ENCODE measurements around the gene OXCT2. TPM values are rescaled to one million over a fixed set of nuclear protein-coding genes. Genes with fewer than 3 reads are reported as not detected.

OXCT2 gene
- polyA plus RNA-seq, 2 of the 4 experiments (the other 2 are of a cell fraction): 0.21 to 0.23 TPM

DNA sequence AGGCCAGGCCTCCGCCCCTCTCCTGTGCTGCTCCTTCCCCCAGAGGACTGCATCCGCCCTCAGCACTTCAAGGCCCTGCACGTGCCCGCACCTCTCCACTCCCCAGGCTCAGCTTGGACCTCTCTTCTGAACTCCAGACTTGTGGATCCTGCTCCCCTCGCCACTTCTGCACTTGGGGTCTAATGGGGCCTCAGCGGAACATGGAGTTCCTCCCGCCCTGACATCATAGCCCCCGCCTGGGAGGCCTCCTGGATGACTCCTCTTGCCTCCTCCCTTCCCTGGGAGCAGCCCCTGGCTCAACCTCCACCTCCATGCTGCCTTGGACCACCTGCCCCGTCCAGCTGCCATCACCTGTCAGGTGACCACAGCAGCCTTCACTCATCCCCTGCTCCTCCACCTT is 10.1 kb downstream of the OXCT2 start:
- ATAC-seq (no peak), DNase-seq (ENCODE audit: low read depth in 1 of 2, low spot score in 1 of 2) (no peak), FAIRE-seq (no peak)
- POLR2A ChIA-PET: interaction anchor here (0.6 kb wide), 1 partner anchor 19 kb away, joined by 4 read pairs; no protein-coding TSS in a partner anchor
- no peak overlapping the region for H3K4me2 ChIP-seq
- no peak overlapping the region for H3K4me3 ChIP-seq
- CTCF ChIA-PET: interaction anchor here (0.5 to 1.3 kb wide), 2 partner anchors 39 to 338 kb away, joined by 3 to 4 read pairs; no protein-coding TSS in a partner anchor
- WGBS (ENCODE audit: missing lambda C conversion rate): 96% methylated on average over 7 of the region's 9 CpGs
- no peak overlapping the region for H3K27ac ChIP-seq
- TF ChIP-seq, protein P1, sequence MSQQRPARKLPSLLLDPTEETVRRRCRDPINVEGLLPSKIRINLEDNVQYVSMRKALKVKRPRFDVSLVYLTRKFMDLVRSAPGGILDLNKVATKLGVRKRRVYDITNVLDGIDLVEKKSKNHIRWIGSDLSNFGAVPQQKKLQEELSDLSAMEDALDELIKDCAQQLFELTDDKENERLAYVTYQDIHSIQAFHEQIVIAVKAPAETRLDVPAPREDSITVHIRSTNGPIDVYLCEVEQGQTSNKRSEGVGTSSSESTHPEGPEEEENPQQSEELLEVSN (IDR thresholded peaks at IDR 0.05; ENCODE audit: borderline replicate concordance, low read depth): no peak
- TF ChIP-seq PHF8 (IDR thresholded peaks at IDR 0.05; ENCODE audit: borderline replicate concordance, low read depth) (no peak), TP53 (CRISPR knock-in tag; IDR thresholded peaks at IDR 0.05) (no peak)
- no peaks in the 10 kb centered on the region for H3K9me3 ChIP-seq
- no peaks in the 10 kb centered on the region for H3K4me1 ChIP-seq

GRCh38 chr1:39760074-39761008 is 10.8 kb downstream of the OXCT2 start:
- FAIRE-seq: no peak

GRCh38 chr1:39759436-39759726 is 11.8 kb downstream of the OXCT2 start:
- no peak overlapping the region for H3K27ac ChIP-seq
- H3K4me1 ChIP-seq: no peaks in the 10 kb centered on the region
- no peaks in the 10 kb centered on the region for H3K9me3 ChIP-seq
- no peak for DNase-seq (ENCODE audit: low read depth in 1 of 2, low spot score in 1 of 2)
- no peak for FAIRE-seq
- H3K4me3 ChIP-seq: no peak overlapping the region
- CTCF ChIA-PET: no interaction called here
- H3K4me2 ChIP-seq: no peak overlapping the region
- ATAC-seq: no peak
- POLR2A ChIA-PET: no interaction called here
- TF ChIP-seq ZNF302 (CRISPR knock-in tag; IDR thresholded peaks at IDR 0.05) (no peak), RNF2 (IDR thresholded peaks at IDR 0.05; ENCODE audit: borderline replicate concordance, low read depth) (no peak), MYC (IDR thresholded peaks at IDR 0.05; ENCODE audit: borderline replicate concordance, low read length) (no peak), HOXB13 (CRISPR knock-in tag; IDR thresholded peaks at IDR 0.05; ENCODE audit: low read depth) (no peak), KDM5A (IDR thresholded peaks at IDR 0.05) (no peak), FOSB (CRISPR knock-in tag; IDR thresholded peaks at IDR 0.05) (no peak), NFE2L2 (conservative IDR thresholded peaks at IDR 0.05; ENCODE audit: low read length) (no peak), CEBPB (IDR thresholded peaks at IDR 0.05) (no peak), CTCF (IDR thresholded peaks at IDR 0.05) (no peak), SMC3 (IDR thresholded peaks at IDR 0.05) (no peak), POLR2AphosphoS2 (conservative IDR thresholded peaks at IDR 0.05; ENCODE audit: low read length) (no peak), RARB (CRISPR knock-in tag; IDR thresholded peaks at IDR 0.05) (no peak), JUN (IDR thresholded peaks at IDR 0.05) (no peak), NR3C1 (IDR thresholded peaks at IDR 0.05) (no peak), POLR2A (IDR thresholded peaks at IDR 0.05; ENCODE audit: low read length) (no peak)
- TF ChIP-seq, protein P1 (IDR thresholded peaks at IDR 0.05; ENCODE audit: borderline replicate concordance, low read depth): no peak
- TF ChIP-seq, protein P2, sequence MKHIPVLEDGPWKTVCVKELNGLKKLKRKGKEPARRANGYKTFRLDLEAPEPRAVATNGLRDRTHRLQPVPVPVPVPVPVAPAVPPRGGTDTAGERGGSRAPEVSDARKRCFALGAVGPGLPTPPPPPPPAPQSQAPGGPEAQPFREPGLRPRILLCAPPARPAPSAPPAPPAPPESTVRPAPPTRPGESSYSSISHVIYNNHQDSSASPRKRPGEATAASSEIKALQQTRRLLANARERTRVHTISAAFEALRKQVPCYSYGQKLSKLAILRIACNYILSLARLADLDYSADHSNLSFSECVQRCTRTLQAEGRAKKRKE (CRISPR knock-in tag; IDR thresholded peaks at IDR 0.05; ENCODE audit: low read depth): no peak

More at GRCh38 chr1:39760074-39761008, 10.8 kb downstream of the OXCT2 start:
- H3K4me1 ChIP-seq: no peaks in the 10 kb centered on the region
- no peak overlapping the region for H3K4me3 ChIP-seq
- no peak overlapping the region for H3K4me2 ChIP-seq
- WGBS (ENCODE audit: missing lambda C conversion rate): 86% methylated on average over 13 of the region's 16 CpGs
- ATAC-seq (no peak), DNase-seq (ENCODE audit: low read depth in 1 of 2, low spot score in 1 of 2) (no peak)
- CTCF ChIA-PET: interaction anchor here (1.3 kb wide), 1 partner anchor 40 kb away, joined by 3 read pairs; no protein-coding TSS in a partner anchor
- H3K9me3 ChIP-seq: no peaks in the 10 kb centered on the region
- TF ChIP-seq RNF2 (IDR thresholded peaks at IDR 0.05; ENCODE audit: borderline replicate concordance, low read depth) (no peak), PHF8 (IDR thresholded peaks at IDR 0.05; ENCODE audit: borderline replicate concordance, low read depth) (no peak), ZC3H11A (IDR thresholded peaks at IDR 0.05) (no peak), NPAS2 (CRISPR knock-in tag; IDR thresholded peaks at IDR 0.05; ENCODE audit: borderline replicate concordance) (no peak), RAD21 (conservative IDR thresholded peaks at IDR 0.05 in 1 of 2, IDR thresholded peaks at IDR 0.05 in 1 of 2) (no peak), ZFP36 (IDR thresholded peaks at IDR 0.05; ENCODE audit: borderline replicate concordance, partially characterized antibody) (no peak), POLR2AphosphoS2 (conservative IDR thresholded peaks at IDR 0.05; ENCODE audit: low read length) (no peak), EHMT2 (IDR thresholded peaks at IDR 0.05; ENCODE audit: low read depth) (no peak), BCL3 (IDR thresholded peaks at IDR 0.05) (no peak), BHLHE40 (IDR thresholded peaks at IDR 0.05; ENCODE audit: low read depth, low read length) (no peak), FOXS1 (CRISPR knock-in tag; IDR thresholded peaks at IDR 0.05) (no peak), TP53 (CRISPR knock-in tag; IDR thresholded peaks at IDR 0.05) (no peak), EP300 (IDR thresholded peaks at IDR 0.05) (no peak), JUN (IDR thresholded peaks at IDR 0.05) (no peak)
- TF ChIP-seq, protein P2 (CRISPR knock-in tag; IDR thresholded peaks at IDR 0.05; ENCODE audit: low read depth): no peak
- no peak overlapping the region for H3K27ac ChIP-seq
- POLR2A ChIA-PET: no interaction called here
